ENCODE measurements around the gene UGT1A8.

Gene UGT1A8

GRCh38 chr2:233816334-233816733 is 198.9 kb downstream of the UGT1A8 start:
- no peak overlapping the region for H3K4me3 ChIP-seq (replicated peaks; ENCODE audit: insufficient read depth, low read length)
- TF ChIP-seq GABPA (IDR thresholded peaks at IDR 0.05; ENCODE audit: low read depth) = no peak
- TF ChIP-seq CTCF (IDR thresholded peaks at IDR 0.05; ENCODE audit: insufficient read depth, low read length) = no peak
- no peak for TF ChIP-seq SPI1 (IDR thresholded peaks at IDR 0.05; ENCODE audit: borderline replicate concordance, low read depth)
- TF ChIP-seq POLR2AphosphoS5 (IDR thresholded peaks at IDR 0.05; ENCODE audit: low read depth) = no peak
- DNase-seq (ENCODE audit: low read depth in 1 of 2, low spot score in 1 of 2) = no peak
- no peaks in the 10 kb centered on the region for H3K27me3 ChIP-seq (ENCODE audit: insufficient read depth, poor library complexity, severe bottlenecking)
- no peak overlapping the region for H3K27ac ChIP-seq (replicated peaks)

- no peak for DNase-seq (ENCODE audit: low read depth in 1 of 2, low spot score in 1 of 2)
- TF ChIP-seq REST (IDR thresholded peaks at IDR 0.05; ENCODE audit: insufficient replicate concordance, low read depth) (no peak), GABPA (IDR thresholded peaks at IDR 0.05; ENCODE audit: low read depth) (no peak), SPI1 (IDR thresholded peaks at IDR 0.05; ENCODE audit: borderline replicate concordance, low read depth) (no peak), CTCF (IDR thresholded peaks at IDR 0.05; ENCODE audit: insufficient read depth, low read length) (no peak), POLR2AphosphoS5 (IDR thresholded peaks at IDR 0.05; ENCODE audit: low read depth) (no peak)
- Histone ChIP-seq H3K4me3 (replicated peaks; ENCODE audit: insufficient read depth, low read length) (no peak overlapping the region), H3K27ac (replicated peaks) (no peak overlapping the region), H3K27me3 (ENCODE audit: insufficient read depth, poor library complexity, severe bottlenecking) (no peaks in the 10 kb centered on the region)
These were observed 199.3 kb downstream of the UGT1A8 start for GRCh38 chr2:233816771-233817170.

GRCh38 chr2:233817361-233817911 is 200.0 kb downstream of the UGT1A8 start:
- Histone ChIP-seq H3K27me3 (ENCODE audit: insufficient read depth, poor library complexity, severe bottlenecking) (no peaks in the 10 kb centered on the region), H3K27ac (replicated peaks) (no peak overlapping the region), H3K4me3 (replicated peaks; ENCODE audit: insufficient read depth, low read length) (no peak overlapping the region)
- TF ChIP-seq GABPA (IDR thresholded peaks at IDR 0.05; ENCODE audit: low read depth) (no peak), SPI1 (IDR thresholded peaks at IDR 0.05; ENCODE audit: borderline replicate concordance, low read depth) (no peak), CTCF (IDR thresholded peaks at IDR 0.05; ENCODE audit: insufficient read depth, low read length) (no peak), REST (IDR thresholded peaks at IDR 0.05; ENCODE audit: insufficient replicate concordance, low read depth) (no peak), POLR2AphosphoS5 (IDR thresholded peaks at IDR 0.05; ENCODE audit: low read depth) (no peak)
- no peak for DNase-seq (ENCODE audit: low read depth in 1 of 2, low spot score in 1 of 2)

Measured in HL-60 (cell line).